GM19193 (cell line): ENCODE measurements around the gene PARP12.
A peak's percentile ranks its signal among the peaks of the same experiment; 100 is the strongest.

ENCODE experiments used
- POLR2A ChIP-seq: IDR thresholded peaks from 4 replicates; pipeline ENCODE4 v1.6.1; 2011; ENCODE audit not compliant: insufficient read depth, insufficient read length; ENCODE audit errors: extremely low read depth

Gene PARP12, protein sequence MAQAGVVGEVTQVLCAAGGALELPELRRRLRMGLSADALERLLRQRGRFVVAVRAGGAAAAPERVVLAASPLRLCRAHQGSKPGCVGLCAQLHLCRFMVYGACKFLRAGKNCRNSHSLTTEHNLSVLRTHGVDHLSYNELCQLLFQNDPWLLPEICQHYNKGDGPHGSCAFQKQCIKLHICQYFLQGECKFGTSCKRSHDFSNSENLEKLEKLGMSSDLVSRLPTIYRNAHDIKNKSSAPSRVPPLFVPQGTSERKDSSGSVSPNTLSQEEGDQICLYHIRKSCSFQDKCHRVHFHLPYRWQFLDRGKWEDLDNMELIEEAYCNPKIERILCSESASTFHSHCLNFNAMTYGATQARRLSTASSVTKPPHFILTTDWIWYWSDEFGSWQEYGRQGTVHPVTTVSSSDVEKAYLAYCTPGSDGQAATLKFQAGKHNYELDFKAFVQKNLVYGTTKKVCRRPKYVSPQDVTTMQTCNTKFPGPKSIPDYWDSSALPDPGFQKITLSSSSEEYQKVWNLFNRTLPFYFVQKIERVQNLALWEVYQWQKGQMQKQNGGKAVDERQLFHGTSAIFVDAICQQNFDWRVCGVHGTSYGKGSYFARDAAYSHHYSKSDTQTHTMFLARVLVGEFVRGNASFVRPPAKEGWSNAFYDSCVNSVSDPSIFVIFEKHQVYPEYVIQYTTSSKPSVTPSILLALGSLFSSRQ

DNA sequence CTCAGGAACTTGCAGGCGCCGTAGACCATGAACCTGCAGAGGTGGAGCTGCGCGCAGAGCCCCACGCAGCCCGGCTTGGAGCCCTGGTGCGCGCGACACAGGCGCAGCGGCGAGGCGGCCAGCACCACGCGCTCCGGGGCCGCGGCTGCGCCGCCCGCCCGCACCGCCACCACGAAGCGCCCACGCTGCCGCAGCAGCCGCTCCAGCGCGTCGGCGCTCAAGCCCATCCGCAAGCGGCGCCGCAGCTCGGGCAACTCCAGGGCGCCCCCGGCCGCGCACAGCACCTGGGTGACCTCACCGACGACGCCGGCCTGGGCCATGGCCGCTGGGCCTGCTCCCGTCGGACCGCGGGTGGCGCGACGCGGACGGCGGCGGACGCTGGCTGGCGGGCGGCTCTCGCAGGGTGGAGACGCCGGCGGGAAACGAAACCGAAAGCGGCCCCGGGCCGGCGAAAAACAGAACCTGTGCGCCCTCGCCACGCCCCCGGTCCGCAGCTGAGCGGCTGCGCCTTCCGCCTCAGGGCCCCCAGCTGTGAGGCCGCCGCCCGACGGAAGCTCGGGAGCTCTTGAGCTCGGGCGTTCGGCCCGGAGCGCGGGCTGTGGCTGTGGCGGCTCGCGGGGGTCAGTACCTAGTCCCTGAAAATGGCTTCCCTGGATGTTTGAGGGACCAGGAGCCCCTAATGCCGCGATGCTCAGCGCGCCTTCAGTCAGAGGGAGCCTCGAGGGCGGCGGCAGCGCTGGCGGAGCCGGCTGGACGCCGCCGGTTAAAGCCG is at the start of gene PARP12:
TSS of gene PARP12 (minus strand) at position 424 of the 772 bp plus-strand sequence. CDS start at position 320, 104 bp downstream.
- peak; percentile 77 for TF ChIP-seq POLR2A

- TF ChIP-seq POLR2A, result no peak
These were observed 33.7 kb upstream of the PARP12 start for GRCh38 chr7:140096459-140096858.

- no peak for TF ChIP-seq POLR2A
These were observed 30.6 kb upstream of the PARP12 start for GRCh38 chr7:140093375-140093774.

GRCh38 chr7:140085447-140085846 is 22.7 kb upstream of the PARP12 start:
- no peak for TF ChIP-seq POLR2A

GRCh38 chr7:140084972-140085371 is 22.2 kb upstream of the PARP12 start:
- no peak for TF ChIP-seq POLR2A

GRCh38 chr7:140084142-140084655 is 21.4 kb upstream of the PARP12 start:
- TF ChIP-seq POLR2A, result no peak

GRCh38 chr7:140082770-140083169 is 20.0 kb upstream of the PARP12 start:
- no peak for TF ChIP-seq POLR2A

GRCh38 chr7:140081774-140082425 is 19.1 kb upstream of the PARP12 start:
- no peak for TF ChIP-seq POLR2A

DNA sequence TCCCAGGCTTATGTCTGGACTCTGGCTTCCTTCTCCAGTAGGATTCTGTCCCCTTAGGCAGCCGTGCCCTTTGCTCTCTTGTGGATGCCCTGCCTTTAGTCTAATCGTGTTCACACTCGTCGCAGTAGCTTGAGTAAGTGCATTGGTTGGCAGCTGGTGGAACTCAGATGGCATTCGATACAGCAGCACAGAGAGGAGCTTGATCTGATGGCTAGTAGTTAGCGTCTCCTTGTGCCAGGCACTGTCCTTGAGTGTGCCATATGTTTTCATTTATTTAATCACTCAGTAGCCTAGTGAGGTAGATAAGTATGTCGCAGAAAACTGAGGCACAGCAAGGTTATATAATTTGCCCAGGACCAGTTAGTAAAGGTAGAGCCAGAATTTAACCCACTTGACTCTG is 18.2 kb upstream of the PARP12 start:
- no peak for TF ChIP-seq POLR2A

- no peak for TF ChIP-seq POLR2A
These were observed 16.4 kb upstream of the PARP12 start for GRCh38 chr7:140079121-140079536.

DNA sequence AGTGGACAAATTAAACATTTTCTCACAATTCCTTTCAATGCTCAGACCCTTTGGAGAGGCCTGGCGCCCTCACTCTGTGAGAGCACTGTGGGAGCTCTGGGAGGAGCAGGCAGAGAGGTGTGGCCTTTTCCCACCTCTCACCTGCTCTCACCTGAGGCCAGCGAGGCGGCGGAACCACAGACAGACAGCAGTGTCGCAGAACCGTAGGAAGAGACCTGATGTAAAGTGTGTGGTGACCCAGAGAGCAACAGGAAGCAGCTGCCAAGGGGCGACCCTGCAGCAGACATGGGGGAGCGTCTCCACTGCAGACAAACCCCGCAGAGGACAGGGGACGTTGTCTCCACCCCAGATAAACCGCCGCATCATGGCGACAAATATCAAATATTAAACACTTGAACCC is 15.6 kb upstream of the PARP12 start:
- no peak for TF ChIP-seq POLR2A

GRCh38 chr7:140074780-140075179 is 12.0 kb upstream of the PARP12 start:
- TF ChIP-seq POLR2A, result no peak

DNA sequence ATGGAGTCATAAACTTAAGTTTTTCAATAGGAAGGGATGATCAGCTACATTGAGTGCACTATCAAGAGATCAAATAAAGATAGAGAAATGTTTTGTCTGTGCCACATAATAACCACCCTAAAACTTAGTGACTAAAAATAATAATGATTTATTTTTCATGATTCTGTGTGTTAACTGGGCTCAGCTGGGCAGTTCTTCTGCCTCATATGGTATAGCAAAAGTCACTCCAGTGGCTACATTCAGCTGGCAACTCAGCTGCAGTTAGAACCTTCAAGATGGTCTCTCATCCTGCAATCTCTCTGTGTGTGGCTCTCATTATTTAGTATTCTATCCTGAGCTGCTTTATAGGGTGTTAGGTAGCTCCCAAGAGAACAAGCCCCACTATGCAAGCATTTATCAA is 7.8 kb upstream of the PARP12 start:
- TF ChIP-seq POLR2A, result no peak

- TF ChIP-seq POLR2A, result no peak
These were observed 6.7 kb upstream of the PARP12 start for GRCh38 chr7:140069298-140069949.
